Measurements from ENCODE around the gene ADGRG2.

Gene ADGRG2

GRCh38 chrX:18984381-18985185, 137.7 kb downstream of the ADGRG2 start (continued):
- TF ChIP-seq ZNF555 (tag by site-specific recombination; conservative IDR thresholded peaks at IDR 0.05) (no peak), ZNF843 (tag by site-specific recombination; IDR thresholded peaks at IDR 0.05) (0 out of 2 replicates have a peak, but pooled peaks have one; percentile 21), ZNF211 (tag by site-specific recombination; IDR thresholded peaks at IDR 0.05; ENCODE audit: low read depth) (no peak), ZNF704 (tag by site-specific recombination; IDR thresholded peaks at IDR 0.05) (no peak), ZBTB21 (tag by site-specific recombination; IDR thresholded peaks at IDR 0.05) (no peak), ZNF639 (tag by site-specific recombination; IDR thresholded peaks at IDR 0.05) (peak; percentile 86), ZBTB17 (tag by site-specific recombination; IDR thresholded peaks at IDR 0.05) (no peak), ZNF76 (tag by site-specific recombination; IDR thresholded peaks at IDR 0.05; ENCODE audit: borderline replicate concordance, low read depth) (peak; percentile 65), SETDB1 (IDR thresholded peaks at IDR 0.05; ENCODE audit: insufficient read length, low read length) (no peak), ZNF274 (IDR thresholded peaks at IDR 0.05; ENCODE audit: low read length) (no peak), ZNF274 (tag by site-specific recombination; IDR thresholded peaks at IDR 0.05; ENCODE audit: borderline replicate concordance) (no peak), FEZF1 (tag by site-specific recombination; IDR thresholded peaks at IDR 0.05) (0 out of 2 replicates have a peak, but pooled peaks have one; percentile 12), OVOL3 (tag by site-specific recombination; IDR thresholded peaks at IDR 0.05) (peak; percentile 88), ZNF621 (tag by site-specific recombination; IDR thresholded peaks at IDR 0.05) (no peak), ZNF416 (tag by site-specific recombination; IDR thresholded peaks at IDR 0.05) (no peak), ZSCAN5A (tag by site-specific recombination; IDR thresholded peaks at IDR 0.05) (peak; percentile 73; the same call in 1 of the 2 replicates), ZFP3 (tag by site-specific recombination; IDR thresholded peaks at IDR 0.05; ENCODE audit: low read depth) (no peak), ZBTB1 (tag by site-specific recombination; IDR thresholded peaks at IDR 0.05) (no peak), KLF10 (tag by site-specific recombination; IDR thresholded peaks at IDR 0.05) (peak; percentile 87), ZNF792 (tag by site-specific recombination; IDR thresholded peaks at IDR 0.05) (no peak), BCL11B (tag by site-specific recombination; IDR thresholded peaks at IDR 0.05; ENCODE audit: low read depth) (no peak), ZNF791 (tag by site-specific recombination; IDR thresholded peaks at IDR 0.05) (no peak), SALL2 (tag by site-specific recombination; IDR thresholded peaks at IDR 0.05; ENCODE audit: borderline replicate concordance) (no peak), YY1 (tag by site-specific recombination; IDR thresholded peaks at IDR 0.05) (no peak), ZIC2 (tag by site-specific recombination; IDR thresholded peaks at IDR 0.05) (no peak), ZNF585B (tag by site-specific recombination; IDR thresholded peaks at IDR 0.05) (no peak), BCL11A (tag by site-specific recombination; IDR thresholded peaks at IDR 0.05; ENCODE audit: low read depth) (no peak), ZNF184 (tag by site-specific recombination; IDR thresholded peaks at IDR 0.05) (no peak), GLI4 (tag by site-specific recombination; IDR thresholded peaks at IDR 0.05) (no peak), GLIS1 (tag by site-specific recombination; IDR thresholded peaks at IDR 0.05) (peak; percentile 75), ZNF398 (tag by site-specific recombination; IDR thresholded peaks at IDR 0.05) (peak; percentile 72), EGR2 (tag by site-specific recombination; IDR thresholded peaks at IDR 0.05; ENCODE audit: low read depth) (peak; percentile 70), ZNF133 (tag by site-specific recombination; IDR thresholded peaks at IDR 0.05) (no peak)
- TF ChIP-seq, protein P1, sequence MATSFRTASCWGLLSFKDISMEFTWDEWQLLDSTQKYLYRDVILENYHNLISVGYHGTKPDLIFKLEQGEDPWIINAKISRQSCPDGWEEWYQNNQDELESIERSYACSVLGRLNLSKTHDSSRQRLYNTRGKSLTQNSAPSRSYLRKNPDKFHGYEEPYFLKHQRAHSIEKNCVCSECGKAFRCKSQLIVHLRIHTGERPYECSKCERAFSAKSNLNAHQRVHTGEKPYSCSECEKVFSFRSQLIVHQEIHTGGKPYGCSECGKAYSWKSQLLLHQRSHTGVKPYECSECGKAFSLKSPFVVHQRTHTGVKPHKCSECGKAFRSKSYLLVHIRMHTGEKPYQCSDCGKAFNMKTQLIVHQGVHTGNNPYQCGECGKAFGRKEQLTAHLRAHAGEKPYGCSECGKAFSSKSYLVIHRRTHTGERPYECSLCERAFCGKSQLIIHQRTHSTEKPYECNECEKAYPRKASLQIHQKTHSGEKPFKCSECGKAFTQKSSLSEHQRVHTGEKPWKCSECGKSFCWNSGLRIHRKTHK (tag by site-specific recombination; IDR thresholded peaks at IDR 0.05): no peak

Data from HEK293 (cell line).